Measurements from ENCODE around the gene SLC1A2.

The SLC1A2 gene

DNA sequence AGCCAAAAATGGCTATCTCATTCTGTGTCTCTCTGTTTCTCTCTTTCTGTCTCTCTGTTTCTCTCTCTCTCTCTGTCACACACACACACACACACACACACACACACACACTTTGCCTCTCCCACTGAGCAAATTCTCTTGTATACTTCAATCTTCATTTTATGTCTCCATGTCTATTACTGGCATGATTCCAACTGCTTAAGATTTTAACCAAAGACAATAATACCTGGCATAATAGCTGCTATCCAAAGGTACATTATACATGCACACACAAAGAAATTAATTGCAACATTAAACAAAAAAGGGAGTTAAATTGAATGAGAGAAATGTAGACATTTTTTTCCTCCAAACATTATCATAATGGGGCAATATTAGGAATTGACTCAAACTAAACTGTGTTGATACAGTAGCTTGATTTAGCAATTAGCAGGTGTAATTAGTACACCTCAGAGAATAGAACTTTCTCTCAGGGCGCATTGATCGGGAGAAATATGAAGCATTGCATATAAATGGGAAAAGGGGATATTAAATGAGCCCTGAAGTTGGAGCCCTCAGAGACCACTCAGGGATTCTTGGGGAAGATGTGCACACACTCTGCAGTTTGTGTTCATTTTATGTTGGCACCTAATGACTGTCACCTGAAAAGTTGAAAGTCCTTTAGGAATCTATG is 17.4 kb upstream of the SLC1A2 start:
- TF ChIP-seq, protein P1, sequence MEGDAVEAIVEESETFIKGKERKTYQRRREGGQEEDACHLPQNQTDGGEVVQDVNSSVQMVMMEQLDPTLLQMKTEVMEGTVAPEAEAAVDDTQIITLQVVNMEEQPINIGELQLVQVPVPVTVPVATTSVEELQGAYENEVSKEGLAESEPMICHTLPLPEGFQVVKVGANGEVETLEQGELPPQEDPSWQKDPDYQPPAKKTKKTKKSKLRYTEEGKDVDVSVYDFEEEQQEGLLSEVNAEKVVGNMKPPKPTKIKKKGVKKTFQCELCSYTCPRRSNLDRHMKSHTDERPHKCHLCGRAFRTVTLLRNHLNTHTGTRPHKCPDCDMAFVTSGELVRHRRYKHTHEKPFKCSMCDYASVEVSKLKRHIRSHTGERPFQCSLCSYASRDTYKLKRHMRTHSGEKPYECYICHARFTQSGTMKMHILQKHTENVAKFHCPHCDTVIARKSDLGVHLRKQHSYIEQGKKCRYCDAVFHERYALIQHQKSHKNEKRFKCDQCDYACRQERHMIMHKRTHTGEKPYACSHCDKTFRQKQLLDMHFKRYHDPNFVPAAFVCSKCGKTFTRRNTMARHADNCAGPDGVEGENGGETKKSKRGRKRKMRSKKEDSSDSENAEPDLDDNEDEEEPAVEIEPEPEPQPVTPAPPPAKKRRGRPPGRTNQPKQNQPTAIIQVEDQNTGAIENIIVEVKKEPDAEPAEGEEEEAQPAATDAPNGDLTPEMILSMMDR (IDR thresholded peaks at IDR 0.05; ENCODE audit: low read depth, low read length) = no peak
- no peak for TF ChIP-seq EZH2phosphoT487 (IDR thresholded peaks at IDR 0.05; ENCODE audit: low read depth)
- H3K36me3 ChIP-seq (replicated peaks; ENCODE audit: low read depth, low read length) = no peaks in the 10 kb centered on the region
- H3K4me2 ChIP-seq (ENCODE audit: low read length) = no peak overlapping the region
- H3K9ac ChIP-seq (ENCODE audit: low read length) = no peak overlapping the region
- H3K79me2 ChIP-seq (ENCODE audit: low read length) = no peaks in the 10 kb centered on the region
- peaks cover 56% of the 10 kb centered on the region for H3K27me3 ChIP-seq (ENCODE audit: low read depth, low read length)
- H3K4me1 ChIP-seq (ENCODE audit: low read length) = no peaks in the 10 kb centered on the region
- no peak overlapping the region for H2AFZ ChIP-seq (ENCODE audit: low read depth, low read length)
- H4K20me1 ChIP-seq (ENCODE audit: insufficient read depth, low read length) = no peaks in the 10 kb centered on the region
- no peak overlapping the region for H3K27ac ChIP-seq (ENCODE audit: low read length)
- H3K9me3 ChIP-seq (ENCODE audit: insufficient read depth, low read length) = no peaks in the 10 kb centered on the region
- no peak overlapping the region for H3K4me3 ChIP-seq (ENCODE audit: low read length)

DNA sequence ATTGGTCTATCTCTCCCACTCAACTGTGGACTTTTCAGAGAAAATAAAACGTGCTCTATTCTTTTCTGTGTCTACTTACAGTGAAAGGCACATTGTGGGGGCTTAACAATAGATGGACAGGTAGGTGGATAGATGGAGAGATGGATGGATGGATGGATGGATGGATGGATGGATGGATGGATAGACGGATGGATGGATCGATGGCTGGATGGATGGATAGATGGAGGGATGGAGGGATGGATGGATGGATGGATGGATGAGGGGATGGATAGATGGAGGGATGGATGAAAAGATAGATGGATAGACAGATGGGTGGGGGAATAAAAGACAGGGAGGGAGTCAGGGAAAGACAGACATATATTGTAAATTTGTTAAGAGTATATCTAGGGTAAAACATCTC is 14.2 kb upstream of the SLC1A2 start:
- no peaks in the 10 kb centered on the region for H4K20me1 ChIP-seq (ENCODE audit: insufficient read depth, low read length)
- no peak for TF ChIP-seq EZH2phosphoT487 (IDR thresholded peaks at IDR 0.05; ENCODE audit: low read depth)
- TF ChIP-seq, protein P1 (IDR thresholded peaks at IDR 0.05; ENCODE audit: low read depth, low read length) = no peak
- H3K9me3 ChIP-seq (ENCODE audit: insufficient read depth, low read length) = no peaks in the 10 kb centered on the region
- H3K36me3 ChIP-seq (replicated peaks; ENCODE audit: low read depth, low read length) = no peaks in the 10 kb centered on the region
- no peak overlapping the region for H3K4me2 ChIP-seq (ENCODE audit: low read length)
- no peak overlapping the region for H3K4me3 ChIP-seq (ENCODE audit: low read length)
- H2AFZ ChIP-seq (ENCODE audit: low read depth, low read length) = no peak overlapping the region
- peaks cover 50% of the 10 kb centered on the region for H3K27me3 ChIP-seq (ENCODE audit: low read depth, low read length)
- no peak overlapping the region for H3K9ac ChIP-seq (ENCODE audit: low read length)
- no peak overlapping the region for H3K27ac ChIP-seq (ENCODE audit: low read length)
- H3K79me2 ChIP-seq (ENCODE audit: low read length) = no peaks in the 10 kb centered on the region
- no peaks in the 10 kb centered on the region for H3K4me1 ChIP-seq (ENCODE audit: low read length)

DNA sequence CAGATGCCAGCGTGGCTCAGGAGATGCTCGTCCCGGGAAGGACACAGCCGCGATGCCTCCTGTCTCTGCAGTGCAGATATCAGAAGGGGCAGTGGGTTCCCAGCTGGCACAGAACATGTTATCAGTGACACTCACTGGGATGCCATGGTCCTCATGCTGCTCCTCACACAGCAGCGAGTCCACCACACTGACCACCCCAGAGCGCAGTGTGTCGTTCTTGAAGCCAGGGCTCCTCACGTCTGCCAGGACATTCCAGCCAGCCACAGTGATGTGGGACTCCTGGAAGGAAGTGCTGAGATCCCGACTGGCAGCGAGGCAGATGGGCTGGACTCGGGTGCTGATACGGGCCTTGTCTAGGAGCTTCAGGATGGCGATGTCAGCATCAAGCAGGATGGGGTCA is 13.1 kb upstream of the SLC1A2 start:
- Histone ChIP-seq H3K27ac (ENCODE audit: low read length) (no peak overlapping the region), H2AFZ (ENCODE audit: low read depth, low read length) (no peak overlapping the region), H3K4me1 (ENCODE audit: low read length) (no peaks in the 10 kb centered on the region), H3K79me2 (ENCODE audit: low read length) (no peaks in the 10 kb centered on the region), H3K9ac (ENCODE audit: low read length) (no peak overlapping the region), H3K4me3 (ENCODE audit: low read length) (no peak overlapping the region), H3K9me3 (ENCODE audit: insufficient read depth, low read length) (no peaks in the 10 kb centered on the region), H3K27me3 (ENCODE audit: low read depth, low read length) (peaks cover 48% of the 10 kb centered on the region), H3K36me3 (replicated peaks; ENCODE audit: low read depth, low read length) (no peaks in the 10 kb centered on the region), H4K20me1 (ENCODE audit: insufficient read depth, low read length) (no peaks in the 10 kb centered on the region), H3K4me2 (ENCODE audit: low read length) (no peak overlapping the region)
- TF ChIP-seq, protein P1 (IDR thresholded peaks at IDR 0.05; ENCODE audit: low read depth, low read length) = no peak
- TF ChIP-seq EZH2phosphoT487 (IDR thresholded peaks at IDR 0.05; ENCODE audit: low read depth) = no peak

DNA sequence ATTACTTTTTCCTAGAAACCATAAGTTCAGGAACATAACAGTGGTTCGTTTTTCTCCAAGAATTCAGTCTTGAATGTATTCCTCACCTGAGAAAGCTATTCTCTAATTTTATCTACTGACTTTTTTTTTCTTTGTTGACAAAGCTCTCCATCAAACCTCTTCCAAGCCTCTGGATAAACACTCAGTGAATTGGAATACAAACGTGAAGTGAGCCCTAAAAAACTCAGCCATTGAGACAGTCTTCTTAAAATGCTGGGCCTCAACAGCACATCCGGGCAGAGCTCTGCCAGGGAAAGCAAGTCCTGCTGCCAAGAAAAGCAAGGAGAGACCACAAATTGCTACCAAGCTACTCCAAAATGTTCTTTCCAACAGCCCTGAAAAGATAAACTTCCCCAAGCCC is 7.7 kb upstream of the SLC1A2 start:
- Histone ChIP-seq H3K4me3 (ENCODE audit: low read length) (no peak overlapping the region), H3K9ac (ENCODE audit: low read length) (no peak overlapping the region), H3K79me2 (ENCODE audit: low read length) (no peaks in the 10 kb centered on the region), H3K4me1 (ENCODE audit: low read length) (no peaks in the 10 kb centered on the region), H3K4me2 (ENCODE audit: low read length) (no peak overlapping the region), H3K27me3 (ENCODE audit: low read depth, low read length) (peaks cover 89% of the 10 kb centered on the region), H4K20me1 (ENCODE audit: insufficient read depth, low read length) (no peaks in the 10 kb centered on the region), H3K27ac (ENCODE audit: low read length) (no peak overlapping the region), H3K36me3 (replicated peaks; ENCODE audit: low read depth, low read length) (no peaks in the 10 kb centered on the region), H3K9me3 (ENCODE audit: insufficient read depth, low read length) (no peaks in the 10 kb centered on the region), H2AFZ (ENCODE audit: low read depth, low read length) (no peak overlapping the region)
- TF ChIP-seq, protein P1 (IDR thresholded peaks at IDR 0.05; ENCODE audit: low read depth, low read length) = no peak
- TF ChIP-seq EZH2phosphoT487 (IDR thresholded peaks at IDR 0.05; ENCODE audit: low read depth) = no peak
